ENCODE measurements around the gene CDHR4. TPM values are rescaled to one million over a fixed set of nuclear protein-coding genes. Genes with fewer than 3 reads are reported as not detected.

CDHR4 gene
- total RNA-seq, 4 donors from 2014 or later, result 0.36 to 6.0 TPM; not detected in 2

DNA sequence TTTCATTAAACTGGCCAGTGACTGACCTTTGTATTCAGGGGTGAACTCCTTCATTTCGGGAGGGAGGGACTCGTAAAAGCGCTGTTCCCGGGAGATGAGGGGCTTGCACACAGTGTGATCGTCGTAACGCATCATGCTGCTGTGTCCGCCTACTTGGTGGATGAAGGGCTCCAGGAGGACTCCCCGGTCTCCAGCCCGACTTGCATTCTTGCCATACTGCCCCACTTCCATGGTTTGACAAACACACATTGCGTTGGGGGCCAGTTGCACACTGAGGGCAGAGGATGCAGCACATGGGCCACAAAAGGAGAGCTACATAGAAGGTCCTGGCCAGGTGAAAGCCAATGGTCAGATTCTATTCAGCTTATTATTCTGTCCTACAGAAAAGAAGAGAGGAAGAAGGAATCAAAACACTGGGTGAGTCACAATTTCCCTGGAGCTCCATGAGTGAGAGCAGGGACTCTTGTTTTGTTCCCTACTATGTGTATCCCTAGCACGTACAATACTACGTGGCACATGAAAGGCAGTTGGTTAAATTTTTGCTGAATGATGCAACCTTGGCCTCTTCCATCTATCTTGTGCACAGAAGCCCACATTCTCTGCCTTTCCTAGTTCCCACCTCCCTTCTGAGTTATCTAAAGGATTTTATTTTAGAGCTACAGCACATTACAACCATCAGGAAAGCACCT is 51.7 kb downstream of the CDHR4 start:
- TF ChIP-seq, protein P1, sequence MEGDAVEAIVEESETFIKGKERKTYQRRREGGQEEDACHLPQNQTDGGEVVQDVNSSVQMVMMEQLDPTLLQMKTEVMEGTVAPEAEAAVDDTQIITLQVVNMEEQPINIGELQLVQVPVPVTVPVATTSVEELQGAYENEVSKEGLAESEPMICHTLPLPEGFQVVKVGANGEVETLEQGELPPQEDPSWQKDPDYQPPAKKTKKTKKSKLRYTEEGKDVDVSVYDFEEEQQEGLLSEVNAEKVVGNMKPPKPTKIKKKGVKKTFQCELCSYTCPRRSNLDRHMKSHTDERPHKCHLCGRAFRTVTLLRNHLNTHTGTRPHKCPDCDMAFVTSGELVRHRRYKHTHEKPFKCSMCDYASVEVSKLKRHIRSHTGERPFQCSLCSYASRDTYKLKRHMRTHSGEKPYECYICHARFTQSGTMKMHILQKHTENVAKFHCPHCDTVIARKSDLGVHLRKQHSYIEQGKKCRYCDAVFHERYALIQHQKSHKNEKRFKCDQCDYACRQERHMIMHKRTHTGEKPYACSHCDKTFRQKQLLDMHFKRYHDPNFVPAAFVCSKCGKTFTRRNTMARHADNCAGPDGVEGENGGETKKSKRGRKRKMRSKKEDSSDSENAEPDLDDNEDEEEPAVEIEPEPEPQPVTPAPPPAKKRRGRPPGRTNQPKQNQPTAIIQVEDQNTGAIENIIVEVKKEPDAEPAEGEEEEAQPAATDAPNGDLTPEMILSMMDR (IDR thresholded peaks at IDR 0.05), result no peak

DNA sequence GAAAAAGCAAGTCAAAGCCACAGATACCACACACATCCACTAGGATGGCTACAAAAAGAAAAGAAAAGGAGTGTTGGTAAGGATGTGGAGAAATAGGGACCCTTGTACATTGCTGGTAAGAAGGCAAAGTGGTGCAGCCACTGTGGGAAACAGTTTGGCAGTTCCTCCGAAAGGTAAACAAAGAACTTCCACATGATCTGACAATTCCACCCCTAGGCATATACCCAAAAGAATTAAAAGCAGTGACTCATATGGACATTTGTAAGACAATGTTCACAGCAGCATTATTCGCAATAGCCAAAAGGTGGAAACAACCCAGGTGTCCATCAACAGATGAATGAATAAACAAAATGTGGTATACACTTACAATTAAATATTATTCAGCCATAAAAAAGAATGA is 53.7 kb downstream of the CDHR4 start:
- no peak for ATAC-seq (ENCODE audit: low FRiP score)
- DNase-seq (ENCODE audit: low spot score), result no peak
- TF ChIP-seq, protein P1 (IDR thresholded peaks at IDR 0.05), result no peak

More for the DNA sequence above, 51.7 kb downstream of the CDHR4 start:
- no peak for ATAC-seq (ENCODE audit: low FRiP score)
- no peak for DNase-seq (ENCODE audit: low spot score)

Small RNA genes within 50 kb of the gene (small RNA-seq; reads per million reads assigned to genes)
- gene COX6CP14, result not detected

Other genes starting within 250 kb of the CDHR4 start
- under 1 TPM; 0.09 to 0.63 (median 0.37) TPM for gene BSN, start 245.4 kb downstream of the CDHR4 start, total RNA-seq
- gene APEH, start 125.5 kb downstream of the CDHR4 start, total RNA-seq, result 10 to 100 TPM; 46.7 to 60.8 (median 55.0) TPM
- 10 to 100 TPM in 3 of 4 donors, 1 to 10 TPM in 1; 3.5 to 94.1 (median 25.0) TPM for gene MST1, start 110.4 kb downstream of the CDHR4 start, total RNA-seq
- gene RNF123, start 110.3 kb downstream of the CDHR4 start, total RNA-seq, result 10 to 100 TPM; 22.2 to 28.7 (median 26.7) TPM
- 1 to 10 TPM in 3 of 4 donors, under 1 TPM in 1; 0.82 to 2.9 (median 2.3) TPM for gene AMIGO3, start 80.2 kb downstream of the CDHR4 start, total RNA-seq
- 10 to 100 TPM; 15.6 to 31.7 (median 27.3) TPM for gene GMPPB, start 75.9 kb downstream of the CDHR4 start, total RNA-seq
- 10 to 100 TPM; 30.5 to 41.3 (median 35.8) TPM for gene IP6K1, start 13.3 kb downstream of the CDHR4 start, total RNA-seq
- 1 to 10 TPM in 2 of 4 donors, under 1 TPM in 2; 0.74 to 9.9 (median 2.4) TPM for gene INKA1, start 3.4 kb upstream of the CDHR4 start, total RNA-seq
- gene UBA7, start 14.1 kb upstream of the CDHR4 start, total RNA-seq, result 10 to 100 TPM; 33.6 to 85.4 (median 38.1) TPM
- gene TRAIP, start 56.7 kb upstream of the CDHR4 start, total RNA-seq, result 1 to 10 TPM in 3 of 4 donors, not detected in 1; 1.0 to 1.8 (median 1.6) TPM
- gene CAMKV, start 70.0 kb upstream of the CDHR4 start, total RNA-seq, result not detected
- gene MST1R, start 104.0 kb upstream of the CDHR4 start, total RNA-seq, result 10 to 100 TPM in 1 of 4 donors, 1 to 10 TPM in 2, under 1 TPM in 1; 0.95 to 12.6 (median 5.6) TPM
- 10 to 100 TPM in 2 of 4 donors, 1 to 10 TPM in 2; 7.1 to 16.6 (median 10.5) TPM for gene MON1A, start 129.9 kb upstream of the CDHR4 start, total RNA-seq
- 100 to 1,000 TPM in 1 of 4 donors, 10 to 100 TPM in 3; 62.3 to 137 (median 88.4) TPM for gene RBM6, start 140.3 kb upstream of the CDHR4 start, total RNA-seq

Data from omental fat pad (tissue), 4 donors.